HCT116 (cell line): ENCODE measurements around the gene ARHGDIG. TPM values are rescaled to one million over a fixed set of nuclear protein-coding genes. Genes with fewer than 3 reads are reported as not detected.

ENCODE experiments used
- ATAC-seq: fragments of 200-7000 bp; cut with Tn5 transposase; 2 replicates; pipeline ENCODE4 v1.9.1; 2020; ENCODE audit warnings: mild to moderate bottlenecking, moderate library complexity
- BruUV-seq: library from RNA; stranded (reverse); fragments of 400-500 nt; replicated peaks from 2 replicates; lab custom pipeline; 2021; lab: Mats Ljungman, UMichigan
- CTCF ChIA-PET: fragments of 300-600 bp; sonication (Branson Sonifier 250); formaldehyde crosslinking; loops from one replicate; lab custom pipeline; 2021; ENCODE audit warnings: antibody characterized with exemption; lab: Charles Lee
- POLR2A ChIA-PET: fragments of 300-600, 350-600 bp; sonication (Branson Sonifier 250); formaldehyde crosslinking; loops from one replicate; lab custom pipeline; 2021; ENCODE audit warnings: antibody characterized with exemption; lab: Charles Lee
- RAD21 ChIA-PET, 2 experiments: fragments of 300-600 bp; sonication (Branson Sonifier 250); formaldehyde crosslinking; loops; one replicate each; lab custom pipeline; 2023; ENCODE audit warnings: low total read pairs in 2 of 2; ENCODE audit not compliant: uncharacterized antibody in 2 of 2, unreplicated experiment in 2 of 2, low non-redundant PET in 1 of 2; lab: Charles Lee
- DNase-seq: peaks from one replicate; pipeline ENCODE4 v3.0.0-alpha.2; 2010; ENCODE audit warnings: low read depth, low spot score
- H2AFZ ChIP-seq: fragments of 200-600 bp; shearing (Covaris generic), sonication (generic); 2 replicates; pipeline ENCODE4 v1.6.1; 2017; ENCODE audit warnings: low read depth, mixed run types, mixed read lengths, antibody characterized with exemption, low read length; ENCODE audit not compliant: poor library complexity, severe bottlenecking
- H3K27ac ChIP-seq: 2 replicates; pipeline ENCODE4 v1.5.1; 2012; ENCODE audit warnings: low read depth, low read length
- H3K27me3 ChIP-seq: fragments of 200-600 bp; sonication (generic); 2 replicates; pipeline ENCODE4 v1.6.1; 2016; ENCODE audit warnings: mixed run types, low read length, mixed read lengths; ENCODE audit not compliant: insufficient read depth
- H3K36me3 ChIP-seq, 2 experiments: fragments of 200-500 bp in 1 of 2; fragments of 200-600 bp in 1 of 2; sonication (Bioruptor generic) in 1 of 2; sonication (generic) in 1 of 2; 2 replicates each; pipeline versions ENCODE4 v1.5.1 to v1.6.1; 2014 to 2016; ENCODE audit warnings: low read length in 2 of 2, inconsistent platforms in 1 of 2, mixed read lengths in 1 of 2, mixed run types in 1 of 2; ENCODE audit not compliant: insufficient read depth in 2 of 2, control insufficient read depth in 1 of 2
- H3K4me1 ChIP-seq, 2 experiments: fragments of 200-600 bp in 1 of 2; sonication (generic) in 1 of 2; 2 replicates each; pipeline versions ENCODE4 v1.5.1 to v1.6.1; 2012 to 2017; ENCODE audit warnings: low read length in 2 of 2, inconsistent platforms in 1 of 2, mild to moderate bottlenecking in 1 of 2, mixed read lengths in 1 of 2, mixed run types in 1 of 2, moderate library complexity in 1 of 2; ENCODE audit not compliant: insufficient read depth in 2 of 2, control insufficient read depth in 1 of 2
- H3K4me2 ChIP-seq: fragments of 200-600 bp; sonication (generic); 2 replicates; pipeline ENCODE4 v1.6.1; 2017; ENCODE audit warnings: mixed run types, low read length, mixed read lengths
- H3K4me3 ChIP-seq, 2 experiments: fragments of 200-600 bp in 1 of 2; sonication (generic) in 1 of 2; replicated peaks in 1 of 2; 2 replicates each; pipeline ENCODE4 v1.5.1; 2011 to 2016; ENCODE audit warnings: low read length in 2 of 2, control low read depth in 1 of 2, low read depth in 1 of 2, mild to moderate bottlenecking in 1 of 2, mixed read lengths in 1 of 2, mixed run types in 1 of 2
- H3K79me2 ChIP-seq: fragments of 200-600 bp; sonication (generic); 2 replicates; pipeline ENCODE4 v1.6.1; 2017; ENCODE audit warnings: mild to moderate bottlenecking, mixed run types, low read length, moderate library complexity, mixed read lengths; ENCODE audit not compliant: insufficient read depth
- H3K9ac ChIP-seq: fragments of 200-600 bp; sonication (generic); 2 replicates; pipeline ENCODE4 v1.6.1; 2016; ENCODE audit warnings: low read length, mixed read lengths
- H3K9me2 ChIP-seq: fragments of 200-600 bp; sonication (generic), shearing (Covaris generic); 2 replicates; pipeline ENCODE4 v1.6.1; 2017; ENCODE audit warnings: mixed run types, mild to moderate bottlenecking, moderate library complexity; ENCODE audit not compliant: insufficient read depth
- H3K9me3 ChIP-seq, 2 experiments: fragments of 200-500 bp in 1 of 2; fragments of 200-600 bp in 1 of 2; sonication (Bioruptor generic) in 1 of 2; sonication (generic) in 1 of 2; 2 replicates each; pipeline ENCODE4 v1.6.1; 2014 to 2017; ENCODE audit warnings: low read length in 2 of 2, mixed read lengths in 2 of 2, inconsistent platforms in 1 of 2, low read depth in 1 of 2, mild to moderate bottlenecking in 1 of 2, mixed run types in 1 of 2, moderate library complexity in 1 of 2; ENCODE audit not compliant: control insufficient read depth in 1 of 2, insufficient read depth in 1 of 2
- H4K20me1 ChIP-seq: fragments of 200-600 bp; sonication (generic), shearing (Covaris generic); 2 replicates; pipeline ENCODE4 v1.6.1; 2017; ENCODE audit warnings: mixed run types, mild to moderate bottlenecking, moderate library complexity; ENCODE audit not compliant: insufficient read depth
- CBX3 ChIP-seq: IDR thresholded peaks from 2 replicates; pipeline ENCODE4 v1.6.1; 2012; ENCODE audit warnings: low read depth
- EGR1 ChIP-seq: IDR thresholded peaks from 2 replicates; pipeline ENCODE4 v1.6.1; 2012; ENCODE audit warnings: low read depth
- FOSL1 ChIP-seq: IDR thresholded peaks from 2 replicates; pipeline ENCODE4 v1.6.1; 2012; ENCODE audit warnings: low read depth
- JUND ChIP-seq: IDR thresholded peaks from 2 replicates; pipeline ENCODE4 v1.6.1; 2012
- MAX ChIP-seq: IDR thresholded peaks from 2 replicates; pipeline ENCODE4 v1.6.1; 2012
- REST ChIP-seq: IDR thresholded peaks from 2 replicates; pipeline ENCODE4 v1.6.1; 2012; ENCODE audit warnings: low read depth
- SRF ChIP-seq: IDR thresholded peaks from 2 replicates; pipeline ENCODE4 v1.6.1; 2012; ENCODE audit warnings: low read depth
- YY1 ChIP-seq: IDR thresholded peaks from 2 replicates; pipeline ENCODE4 v1.6.1; 2011; ENCODE audit warnings: low read length, low read depth, moderate library complexity, mild to moderate bottlenecking; ENCODE audit not compliant: insufficient replicate concordance; ENCODE audit errors: extremely low read depth
- ZBTB33 ChIP-seq: IDR thresholded peaks from 2 replicates; pipeline ENCODE4 v1.6.1; 2011; ENCODE audit warnings: mild to moderate bottlenecking, low read length, moderate library complexity; ENCODE audit not compliant: insufficient replicate concordance; ENCODE audit errors: extremely low read depth
- ZFX ChIP-seq: fragments of 450-650 bp; IDR thresholded peaks from 2 replicates; pipeline ENCODE4 v1.6.1; 2017
- ZNF274 ChIP-seq: fragments of 200-500 bp; sonication (Bioruptor generic); IDR thresholded peaks from 2 replicates; pipeline ENCODE4 v1.6.1; 2014; ENCODE audit warnings: mild to moderate bottlenecking, low read depth, low read length, inconsistent platforms
- intact Hi-C: fragments of 100-400 bp; cut with micrococcal nuclease; formaldehyde crosslinking; loops from 2 replicates; pipeline ENCODE4 v1.10.0; 2022
- total RNA-seq: library from RNA; stranded (reverse); gene quantifications from one replicate; pipeline ENCODE4 v1.2.1, GENCODE V29; 2021; ENCODE audit not compliant: unreplicated experiment

ARHGDIG gene
- total RNA-seq, 1 experiment from 2014 or later = not detected

- intact Hi-C loops = no loop called here
- ATAC-seq (no peak), DNase-seq (no peak)
- no peak for TF ChIP-seq JUND
- no peak for TF ChIP-seq EGR1
- TF ChIP-seq YY1 = no peak
- TF ChIP-seq REST = no peak
- TF ChIP-seq CBX3 = no peak
- no peak for TF ChIP-seq ZNF274
- no peak for TF ChIP-seq SRF
- TF ChIP-seq FOSL1 = no peak
- no peak for TF ChIP-seq MAX
- no peak for TF ChIP-seq ZBTB33
- no peak for TF ChIP-seq ZFX
- Histone ChIP-seq H3K4me2 (no peak overlapping the region), H3K4me3 (no peak overlapping the region), H3K27me3 (no peaks in the 10 kb centered on the region), H4K20me1 (no peaks in the 10 kb centered on the region), H3K9ac (no peak overlapping the region), H3K36me3 (no peaks in the 10 kb centered on the region), H3K27ac (no peak overlapping the region), H2AFZ (no peak overlapping the region), H3K9me3 (no peaks in the 10 kb centered on the region), H3K4me1 (no peaks in the 10 kb centered on the region), H3K9me2 (no peaks in the 10 kb centered on the region), H3K79me2 (no peaks in the 10 kb centered on the region)
- RAD21 ChIA-PET = no interaction called here
- no TSS peak for BruUV-seq
- CTCF ChIA-PET = no interaction called here
- POLR2A ChIA-PET = no interaction called here
These were observed 734 bp downstream of the ARHGDIG start for GRCh38 chr16:280991-281659.
